HepG2 (cell line): Measurements from ENCODE around the gene ARHGAP26. TPM values are rescaled to one million over a fixed set of nuclear protein-coding genes. Genes with fewer than 3 reads are reported as not detected.

Experiments
- ATAC-seq: fragments of 200-7000 bp; cut with Tn5 transposase; 3 replicates; pipeline ENCODE4 v1.9.1; 2020; ENCODE audit warnings: mild to moderate bottlenecking, moderate library complexity
- BruUV-seq: library from RNA; stranded (reverse); fragments of 400-500 nt; replicated peaks from 2 replicates; lab custom pipeline; 2021; lab: Mats Ljungman, UMichigan
- CTCF ChIA-PET: fragments of 300-600 bp; formaldehyde crosslinking; extraction: SDS; loops from one replicate; lab custom pipeline; 2021; ENCODE audit warnings: low total read pairs, inconsistent platforms, low intra/inter-chr PET ratio; lab: Yijun Ruan, JAX
- POLR2A ChIA-PET: fragments of 350-600 bp; sonication (Branson Sonifier 250); formaldehyde crosslinking; loops from one replicate; lab custom pipeline; 2020; ENCODE audit warnings: antibody characterized with exemption, inconsistent platforms; lab: Yijun Ruan, JAX
- DNase-seq: peaks from one replicate; pipeline ENCODE4 v3.0.0-alpha.2; 2015; ENCODE audit warnings: low spot score
- FAIRE-seq: peaks from 3 replicates; lab custom pipeline; 2011; peaks lifted over from hg19 to GRCh38; lab: Jason Lieb, UNC
- H2AFZ ChIP-seq: one replicate; pipeline ENCODE4 v1.6.1; 2011; ENCODE audit warnings: low read length, inconsistent platforms
- H3K27ac ChIP-seq: fragments of 300-600 bp; 3 replicates; pipeline ENCODE4 v1.8.0; 2011; ENCODE audit warnings: mixed run types, mild to moderate bottlenecking, mixed read lengths, low read length, inconsistent platforms; ENCODE audit not compliant: insufficient read depth; ENCODE audit errors: extremely low read length
- H3K27me3 ChIP-seq, 2 experiments: fragments of 200-600 bp in 1 of 2; 2 replicates in 1 of 2; 3 replicates in 1 of 2; pipeline versions ENCODE4 v1.6.0 to v1.8.0; 2011; ENCODE audit warnings: low read length in 2 of 2, mild to moderate bottlenecking in 2 of 2, moderate library complexity in 2 of 2, inconsistent platforms in 1 of 2; ENCODE audit not compliant: insufficient read depth in 2 of 2, control insufficient read depth in 1 of 2
- H3K36me3 ChIP-seq, 2 experiments: fragments of 200-600 bp in 1 of 2; replicated peaks in 1 of 2; 2 replicates in 1 of 2; 3 replicates in 1 of 2; pipeline versions ENCODE4 v1.5.1 to v1.8.0; 2011; ENCODE audit warnings: low read length in 2 of 2, inconsistent platforms in 1 of 2; ENCODE audit not compliant: insufficient read depth in 2 of 2, control insufficient read depth in 1 of 2
- H3K4me1 ChIP-seq: 2 replicates; pipeline ENCODE4 v1.5.1; 2012; ENCODE audit warnings: low read length, inconsistent platforms; ENCODE audit not compliant: insufficient read depth
- H3K4me2 ChIP-seq: 2 replicates; pipeline ENCODE4 v1.6.0; 2011; ENCODE audit warnings: low read depth, low read length, inconsistent platforms
- H3K4me3 ChIP-seq, 3 experiments: fragments of 200-600 bp in 1 of 3; sonication (generic), shearing (Covaris generic) in 1 of 3; replicated peaks in 1 of 3; 2 replicates each; pipeline ENCODE4 v1.5.1; 2011 to 2016; ENCODE audit warnings: low read length in 3 of 3, inconsistent platforms in 2 of 3, low read depth in 2 of 3, mild to moderate bottlenecking in 2 of 3, control low read depth in 1 of 3, mixed read lengths in 1 of 3; ENCODE audit not compliant: insufficient read depth in 1 of 3
- H3K79me2 ChIP-seq: one replicate; pipeline ENCODE4 v1.6.1; 2011; ENCODE audit warnings: low read length, inconsistent platforms; ENCODE audit not compliant: insufficient read depth
- H3K9ac ChIP-seq: 2 replicates; pipeline ENCODE4 v1.6.0; 2011; ENCODE audit warnings: mild to moderate bottlenecking, low read depth, low read length, inconsistent platforms; ENCODE audit not compliant: insufficient read depth
- H3K9me3 ChIP-seq: 2 replicates; pipeline ENCODE4 v1.5.1; 2012; ENCODE audit warnings: mild to moderate bottlenecking, low read length
- H4K20me1 ChIP-seq: 2 replicates; pipeline ENCODE4 v1.6.0; 2011; ENCODE audit warnings: inconsistent platforms, mild to moderate bottlenecking, low read length, moderate library complexity; ENCODE audit not compliant: insufficient read depth
- DDIT3 ChIP-seq: sonication (generic); formaldehyde crosslinking; IDR thresholded peaks from 2 replicates; pipeline ENCODE4 v1.4.0; 2020; ENCODE audit warnings: mild to moderate bottlenecking, missing genetic modification reagents
- ERF ChIP-seq: IDR thresholded peaks from 2 replicates; pipeline ENCODE4 v1.6.1; 2018; ENCODE audit warnings: missing biosample characterization, missing genetic modification reagents
- KAT8 ChIP-seq: IDR thresholded peaks from 2 replicates; pipeline ENCODE4 v1.6.1; 2016; ENCODE audit warnings: missing genetic modification reagents, missing compliant biosample characterization
- MAFF ChIP-seq: IDR thresholded peaks from 2 replicates; pipeline ENCODE4 v1.6.1; 2011; ENCODE audit warnings: low read depth, low read length, improper control_type of control experiment
- MAFK ChIP-seq, 2 experiments: IDR thresholded peaks in 1 of 2; conservative IDR thresholded peaks in 1 of 2; 2 replicates each; pipeline ENCODE4 v1.6.1; 2011; ENCODE audit warnings: improper control_type of control experiment in 2 of 2, low read length in 2 of 2
- RORA ChIP-seq: sonication (generic); formaldehyde crosslinking; IDR thresholded peaks from 2 replicates; pipeline ENCODE4 v1.5.0; 2020; ENCODE audit warnings: mild to moderate bottlenecking, missing genetic modification reagents, moderate library complexity
- ZNF646 ChIP-seq: sonication (generic); formaldehyde crosslinking; IDR thresholded peaks from 2 replicates; pipeline ENCODE4 v1.9.0; 2021; ENCODE audit warnings: mild to moderate bottlenecking, missing genetic modification reagents
- WGBS: methylation state at CpG from one replicate; pipeline ENCODE4 v1.1.6; 2017; ENCODE audit warnings: low lambda C conversion rate; 5-methylcytosine and 5-hydroxymethylcytosine counted together
- in situ Hi-C: cut with HindIII; loops from 2 replicates; pipeline ENCODE4 v1.10.0; 2017; ENCODE audit warnings: low pct_unique_long_range_greater_than_20kb; ENCODE audit not compliant: extremely low pct_ligation_motif_present
- intact Hi-C: fragments of 100-400 bp; cut with micrococcal nuclease; formaldehyde crosslinking; loops from one replicate; pipeline ENCODE4 v1.10.0; 2022; ENCODE audit not compliant: unreplicated experiment
- polyA plus RNA-seq, 8 experiments: library from polyadenylated mRNA; depleted of rRNA in 3 of 8; stranded (reverse) in 7 of 8; unstranded in 1 of 8; fragments of >200 nt; fragmentation: Illumina TruSeq in 4 of 8; extraction: Trizol in 4 of 8; gene quantifications; 2 replicates each; pipeline versions ENCODE4 v1.2.1 to v1.2.3, GENCODE V29; 2011 to 2016; ENCODE audit warnings: low read depth in 4 of 8, missing spikeins in 1 of 8, mixed read lengths in 1 of 8; ENCODE audit not compliant: insufficient read depth in 1 of 8
- total RNA-seq, 5 experiments: library from RNA; depleted of rRNA; stranded (reverse); fragments of >200 nt; fragmentation: Illumina TruSeq; extraction: Trizol; gene quantifications; 2 replicates each; pipeline ENCODE4 v1.2.3, GENCODE V29; 2016; ENCODE audit warnings: low read depth in 1 of 5

The ARHGAP26 gene
- total and polyA plus RNA-seq, 2 of the 13 experiments (the other 11 are each of a cell fraction or from before 2014, with no cell fraction given) = 9.6 to 18.2 TPM

- no peak for TF ChIP-seq RORA (CRISPR knock-in tag)
- no peak for TF ChIP-seq DDIT3 (CRISPR knock-in tag)
These were observed 40.6 kb downstream of the ARHGAP26 start (continued) for GRCh38 chr5:142810743-142811290.

- Histone ChIP-seq H3K4me2 (no peak overlapping the region), H3K9ac (no peak overlapping the region), H3K79me2 (peaks cover 20% of the 10 kb centered on the region), H4K20me1 (no peaks in the 10 kb centered on the region), H3K9me3 (no peaks in the 10 kb centered on the region), H3K4me1 (peaks cover 81% of the 10 kb centered on the region), H2AFZ (no peak overlapping the region), H3K27me3 (no peaks in the 10 kb centered on the region), H3K36me3 (no peaks in the 10 kb centered on the region), H3K27ac (no peak overlapping the region), H3K4me3 (no peak overlapping the region)
- FAIRE-seq (no peak), DNase-seq (no peak), ATAC-seq (no peak)
- TF ChIP-seq MAFK (conservative IDR thresholded peaks at IDR 0.05 in 1 of 2, IDR thresholded peaks at IDR 0.05 in 1 of 2; ENCODE audit: low read length in 2 of 2) (peak; percentile 53 to 68; a peak in 3 of 4 replicates), ERF (CRISPR knock-in tag) (no peak), MAFF (peak; percentile 50), KAT8 (CRISPR knock-in tag) (no peak), ZNF646 (no peak)
- in situ Hi-C loops (no loop called here), intact Hi-C loops (no loop called here)
- WGBS = 97% methylated on average over 10 of the region's 10 CpGs
- CTCF ChIA-PET = no interaction called here
- POLR2A ChIA-PET = interaction anchor here (1.0 to 1.5 kb wide), 2 partner anchors 8 to 22 kb away, joined by 3 read pairs; no protein-coding TSS in a partner anchor
- no TSS peak for BruUV-seq
These were observed 41.8 kb downstream of the ARHGAP26 start for GRCh38 chr5:142811866-142812557.
